ENCODE results near the gene TRIM9. TPM values are rescaled to one million over a fixed set of nuclear protein-coding genes. Genes with fewer than 3 reads are reported as not detected.

TRIM9 gene
- total RNA-seq, 1 donor from 2014 or later, result 8.9 TPM

DNA sequence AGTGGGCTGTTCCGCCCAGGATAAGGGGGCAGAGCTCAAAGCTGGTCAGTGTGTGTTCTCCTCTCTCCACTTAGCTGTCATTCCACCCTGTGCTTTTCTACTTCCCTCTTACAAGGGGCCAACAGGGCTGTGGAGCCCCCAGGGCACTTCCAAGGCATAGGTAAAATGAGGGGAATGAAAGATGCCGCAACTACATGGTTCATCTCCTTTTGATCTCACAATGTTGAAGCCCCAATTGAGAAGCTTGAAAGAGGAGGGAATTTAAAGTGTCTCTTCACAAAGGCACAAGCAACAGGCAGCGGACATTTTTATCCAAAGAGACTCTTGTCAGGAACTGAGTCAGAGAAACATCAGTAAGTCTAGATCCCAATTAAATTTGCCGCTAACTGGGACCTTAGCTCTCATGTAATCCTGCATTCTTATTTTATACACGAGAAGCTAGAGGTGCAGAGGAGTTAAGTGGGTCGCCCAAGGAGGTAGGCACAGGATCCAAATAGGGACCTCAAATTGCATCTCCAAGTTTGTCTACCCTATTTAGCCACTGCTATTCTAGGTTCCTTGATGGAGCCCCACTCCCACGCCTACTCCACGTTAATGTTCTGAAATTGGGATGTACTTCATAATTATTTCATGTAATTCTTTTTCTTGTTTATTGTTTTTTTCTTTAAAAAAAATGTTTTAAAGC lies 20.1 kb downstream of the TRIM9 start:
- Mint-ChIP-seq H3K36me3 (no peaks in the 10 kb centered on the region), H3K27me3 (ENCODE audit: low read depth) (peaks cover 2% of the 10 kb centered on the region), H3K9me3 (peaks cover 18% of the 10 kb centered on the region), H3K4me1 (peaks cover 13% of the 10 kb centered on the region), H3K4me3 (no peak overlapping the region), H3K27ac (no peak overlapping the region)
- TF ChIP-seq, protein P1, sequence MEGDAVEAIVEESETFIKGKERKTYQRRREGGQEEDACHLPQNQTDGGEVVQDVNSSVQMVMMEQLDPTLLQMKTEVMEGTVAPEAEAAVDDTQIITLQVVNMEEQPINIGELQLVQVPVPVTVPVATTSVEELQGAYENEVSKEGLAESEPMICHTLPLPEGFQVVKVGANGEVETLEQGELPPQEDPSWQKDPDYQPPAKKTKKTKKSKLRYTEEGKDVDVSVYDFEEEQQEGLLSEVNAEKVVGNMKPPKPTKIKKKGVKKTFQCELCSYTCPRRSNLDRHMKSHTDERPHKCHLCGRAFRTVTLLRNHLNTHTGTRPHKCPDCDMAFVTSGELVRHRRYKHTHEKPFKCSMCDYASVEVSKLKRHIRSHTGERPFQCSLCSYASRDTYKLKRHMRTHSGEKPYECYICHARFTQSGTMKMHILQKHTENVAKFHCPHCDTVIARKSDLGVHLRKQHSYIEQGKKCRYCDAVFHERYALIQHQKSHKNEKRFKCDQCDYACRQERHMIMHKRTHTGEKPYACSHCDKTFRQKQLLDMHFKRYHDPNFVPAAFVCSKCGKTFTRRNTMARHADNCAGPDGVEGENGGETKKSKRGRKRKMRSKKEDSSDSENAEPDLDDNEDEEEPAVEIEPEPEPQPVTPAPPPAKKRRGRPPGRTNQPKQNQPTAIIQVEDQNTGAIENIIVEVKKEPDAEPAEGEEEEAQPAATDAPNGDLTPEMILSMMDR (IDR thresholded peaks at IDR 0.05; ENCODE audit: unreplicated experiment), result no peak
- no peak for DNase-seq (ENCODE audit: low spot score in 2 of 2, unreplicated experiment in 2 of 2)

- peaks cover 4% of the 10 kb centered on the region for H3K4me1 Mint-ChIP-seq
- TF ChIP-seq, protein P1 (IDR thresholded peaks at IDR 0.05; ENCODE audit: unreplicated experiment), result no peak
- peaks cover 2% of the 10 kb centered on the region for H3K27me3 Mint-ChIP-seq (ENCODE audit: low read depth)
- peaks cover 19% of the 10 kb centered on the region for H3K9me3 Mint-ChIP-seq
- no peak overlapping the region for H3K4me3 Mint-ChIP-seq
- H3K36me3 Mint-ChIP-seq, result no peaks in the 10 kb centered on the region
- no peak overlapping the region for H3K27ac Mint-ChIP-seq
- no peak for DNase-seq (ENCODE audit: low spot score in 2 of 2, unreplicated experiment in 2 of 2)
Measured at GRCh38 chr14:51073731-51074130, 21.2 kb downstream of the TRIM9 start.

- no peaks in the 10 kb centered on the region for H3K4me1 Mint-ChIP-seq
- DNase-seq (ENCODE audit: low spot score in 2 of 2, unreplicated experiment in 2 of 2), result no peak
- H3K27ac Mint-ChIP-seq, result no peak overlapping the region
- H3K27me3 Mint-ChIP-seq (ENCODE audit: low read depth), result peaks cover 2% of the 10 kb centered on the region
- H3K4me3 Mint-ChIP-seq, result no peak overlapping the region
- no peaks in the 10 kb centered on the region for H3K36me3 Mint-ChIP-seq
- TF ChIP-seq, protein P1 (IDR thresholded peaks at IDR 0.05; ENCODE audit: unreplicated experiment), result no peak
- peaks cover 19% of the 10 kb centered on the region for H3K9me3 Mint-ChIP-seq
Measured at GRCh38 chr14:51072976-51073375, 21.9 kb downstream of the TRIM9 start.

DNA sequence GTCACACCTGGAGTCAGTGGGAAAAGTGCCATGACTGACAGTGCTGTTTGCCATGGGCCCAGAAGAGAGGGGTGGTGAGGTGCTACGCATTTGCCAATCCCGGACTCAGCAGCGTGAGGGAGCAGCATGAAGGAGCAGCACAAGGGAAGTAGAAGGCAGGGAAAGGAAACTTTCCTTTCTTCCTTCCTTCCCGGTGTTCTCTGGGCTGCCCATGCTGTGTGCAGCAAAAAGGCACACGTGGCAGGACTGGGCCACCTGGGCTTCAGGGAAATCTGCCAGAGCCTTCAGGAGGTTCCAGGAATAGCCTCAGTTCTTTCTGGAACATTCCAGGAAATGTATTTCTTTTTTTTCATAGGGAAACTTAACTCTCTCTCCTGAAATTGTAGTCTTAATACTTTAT lies 23.0 kb downstream of the TRIM9 start:
- Mint-ChIP-seq H3K4me1 (peaks cover 5% of the 10 kb centered on the region), H3K27me3 (ENCODE audit: low read depth) (peaks cover under 1% of the 10 kb centered on the region), H3K4me3 (no peak overlapping the region), H3K36me3 (no peaks in the 10 kb centered on the region), H3K9me3 (peaks cover 19% of the 10 kb centered on the region), H3K27ac (no peak overlapping the region)
- no peak for DNase-seq (ENCODE audit: low spot score in 2 of 2, unreplicated experiment in 2 of 2)
- TF ChIP-seq, protein P1 (IDR thresholded peaks at IDR 0.05; ENCODE audit: unreplicated experiment), result no peak

DNA sequence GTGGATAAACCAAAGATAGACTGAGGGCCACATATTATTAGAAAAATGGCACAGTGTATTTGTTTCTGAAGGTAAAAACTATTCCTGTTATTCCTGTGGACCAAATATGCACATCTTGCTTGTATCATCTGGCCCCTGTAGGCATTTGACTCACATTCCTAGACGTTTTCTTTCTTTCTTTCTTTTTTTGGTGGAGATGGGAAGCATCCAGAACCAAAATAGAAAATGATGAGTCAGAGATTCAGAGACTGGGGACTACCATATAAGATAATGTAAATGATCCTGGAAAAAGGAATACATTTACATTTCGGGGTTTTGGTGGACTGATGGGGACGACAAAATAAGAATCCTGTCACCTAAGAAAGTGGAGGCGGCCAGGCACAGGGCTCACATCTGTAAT lies 24.2 kb downstream of the TRIM9 start:
- TF ChIP-seq, protein P1 (IDR thresholded peaks at IDR 0.05; ENCODE audit: unreplicated experiment), result no peak
- no peak for DNase-seq (ENCODE audit: low spot score in 2 of 2, unreplicated experiment in 2 of 2)
- Mint-ChIP-seq H3K9me3 (peaks cover 19% of the 10 kb centered on the region), H3K27ac (no peak overlapping the region), H3K27me3 (ENCODE audit: low read depth) (no peaks in the 10 kb centered on the region), H3K36me3 (no peaks in the 10 kb centered on the region), H3K4me1 (peaks cover 5% of the 10 kb centered on the region), H3K4me3 (no peak overlapping the region)

All from mesothelial cell of epicardium (in vitro differentiated cells).